NCI-H1048 (cell line): ENCODE data around the gene AIRE.

Experiments
- DNase-seq: peaks from one replicate; lab custom pipeline; 2025; lab: John Stamatoyannopoulos, UW

Gene AIRE

GRCh38 chr21:44325386-44326271 lies 40.0 kb downstream of the AIRE start:
- DNase-seq = no peak

- DNase-seq = no peak
Measured at GRCh38 chr21:44326272-44326647, 40.6 kb downstream of the AIRE start.

GRCh38 chr21:44326716-44327602 lies 41.3 kb downstream of the AIRE start:
- no peak for DNase-seq

- no peak for DNase-seq
Measured at GRCh38 chr21:44327603-44327974, 41.9 kb downstream of the AIRE start.

GRCh38 chr21:44328242-44328895 lies 42.7 kb downstream of the AIRE start:
- no peak for DNase-seq

GRCh38 chr21:44329086-44329889 lies 43.6 kb downstream of the AIRE start:
- DNase-seq = no peak

GRCh38 chr21:44329971-44330681 lies 44.5 kb downstream of the AIRE start:
- no peak for DNase-seq

- DNase-seq = no peak
Measured at GRCh38 chr21:44330698-44331097, 45.0 kb downstream of the AIRE start.

- no peak for DNase-seq
Measured at GRCh38 chr21:44331209-44331608, 45.5 kb downstream of the AIRE start.

GRCh38 chr21:44331650-44332307 lies 46.1 kb downstream of the AIRE start:
- no peak for DNase-seq

- no peak for DNase-seq
Measured at GRCh38 chr21:44332383-44332782, 46.7 kb downstream of the AIRE start.

GRCh38 chr21:44332965-44333364 lies 47.3 kb downstream of the AIRE start:
- no peak for DNase-seq

- DNase-seq = no peak
Measured at GRCh38 chr21:44333509-44334328, 48.0 kb downstream of the AIRE start.

GRCh38 chr21:44334329-44335030 lies 48.8 kb downstream of the AIRE start:
- DNase-seq = no peak

GRCh38 chr21:44335266-44336059 lies 49.8 kb downstream of the AIRE start:
- no peak for DNase-seq

- no peak for DNase-seq
Measured at GRCh38 chr21:44337449-44337848, 51.8 kb downstream of the AIRE start.

GRCh38 chr21:44337941-44338895 lies 52.5 kb downstream of the AIRE start:
- DNase-seq = no peak
